ENCODE measurements around the gene MISP. TPM values are rescaled to one million over a fixed set of nuclear protein-coding genes. Genes with fewer than 3 reads are reported as not detected.

MISP gene
- total and polyA plus RNA-seq, 9 of the 15 experiments (the other 6 are each of a cell fraction or from before 2014, with no cell fraction given) = 0.04 to 0.29 (median 0.05) TPM; not detected in 5

- Histone ChIP-seq H3K4me2 (ENCODE audit: insufficient read depth, low read length) (no peak overlapping the region), H3K27me3 (ENCODE audit: control insufficient read depth in 2 of 2, insufficient read depth in 2 of 2, low read length in 2 of 2) (no peaks in the 10 kb centered on the region), H3K36me3 (ENCODE audit: control insufficient read depth, insufficient read depth, low read length) (no peaks in the 10 kb centered on the region), H3K9ac (ENCODE audit: insufficient read depth in 1 of 2, low read depth in 2 of 2, low read length in 2 of 2) (no peak overlapping the region; a peak in 1 of 4 replicates), H3K79me2 (ENCODE audit: control insufficient read depth, insufficient read depth, low read length) (no peaks in the 10 kb centered on the region), H4K20me1 (replicated peaks; ENCODE audit: control insufficient read depth, insufficient read depth, low read length) (no peaks in the 10 kb centered on the region), H3K9me3 (replicated peaks; ENCODE audit: control insufficient read depth, insufficient read depth, low read depth, low read length) (no peaks in the 10 kb centered on the region), H3K4me1 (replicated peaks in 1 of 2; ENCODE audit: control insufficient read depth in 2 of 2, insufficient read depth in 2 of 2, low read length in 2 of 2) (peaks cover 0 to 32% of the 10 kb centered on the region in 2 experiments; a peak in 2 of 5 replicates), H3K27ac (ENCODE audit: extremely low read depth, low read depth, low read length) (no peak overlapping the region), H3K4me3 (no peak overlapping the region), H2AFZ (ENCODE audit: low read depth, low read length) (no peak overlapping the region), H3K9me1 (ENCODE audit: control insufficient read depth, insufficient read depth, low read length) (no peaks in the 10 kb centered on the region)
- ATAC-seq = no peak
- no peak for DNase-seq (ENCODE audit: extremely low read depth in 1 of 4, low spot score in 3 of 4)
- ChIA-PET CTCF (ENCODE audit: low intra/inter-chr PET ratio) (no interaction called here), POLR2A (no interaction called here)
- WGBS (ENCODE audit: insufficient coverage, low coverage, missing lambda C conversion rate) = 76% methylated on average over 28 of the region's 30 CpGs
- FAIRE-seq = no peak
- BruUV-seq (replicated peaks) = no TSS peak
- intact Hi-C loops (cut with micrococcal nuclease) = no loop called here
- in situ Hi-C loops (cut with MboI) = no loop called here
- TF ChIP-seq MAFF (IDR thresholded peaks at IDR 0.05; ENCODE audit: low read length) (no peak), TRIM25 (IDR thresholded peaks at IDR 0.05; ENCODE audit: borderline replicate concordance) (no peak), TGIF2 (CRISPR knock-in tag; IDR thresholded peaks at IDR 0.05) (no peak), PCBP2 (IDR thresholded peaks at IDR 0.05; ENCODE audit: low read depth, low read length, poor library complexity, severe bottlenecking) (no peak), NFE2L1 (tag; IDR thresholded peaks at IDR 0.05; ENCODE audit: borderline replicate concordance, low read depth) (no peak), ZNF717 (CRISPR knock-in tag; IDR thresholded peaks at IDR 0.05) (no peak), ZBTB11 (CRISPR knock-in tag; IDR thresholded peaks at IDR 0.05) (no peak)
- TF ChIP-seq, protein P1, sequence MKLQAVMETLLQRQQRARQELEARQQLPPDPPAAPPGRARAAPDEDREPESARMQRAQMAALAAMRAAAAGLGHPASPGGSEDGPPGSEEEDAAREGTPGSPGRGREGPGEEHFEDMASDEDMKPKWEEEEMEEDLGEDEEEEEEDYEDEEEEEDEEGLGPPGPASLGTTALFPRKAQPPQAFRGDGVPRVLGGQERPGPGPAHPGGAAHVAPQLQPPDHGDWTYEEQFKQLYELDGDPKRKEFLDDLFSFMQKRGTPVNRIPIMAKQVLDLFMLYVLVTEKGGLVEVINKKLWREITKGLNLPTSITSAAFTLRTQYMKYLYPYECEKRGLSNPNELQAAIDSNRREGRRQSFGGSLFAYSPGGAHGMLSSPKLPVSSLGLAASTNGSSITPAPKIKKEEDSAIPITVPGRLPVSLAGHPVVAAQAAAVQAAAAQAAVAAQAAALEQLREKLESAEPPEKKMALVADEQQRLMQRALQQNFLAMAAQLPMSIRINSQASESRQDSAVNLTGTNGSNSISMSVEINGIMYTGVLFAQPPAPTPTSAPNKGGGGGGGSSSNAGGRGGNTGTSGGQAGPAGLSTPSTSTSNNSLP (IDR thresholded peaks at IDR 0.05; ENCODE audit: borderline replicate concordance, low read depth, low read length) = no peak
- TF ChIP-seq, protein P2, sequence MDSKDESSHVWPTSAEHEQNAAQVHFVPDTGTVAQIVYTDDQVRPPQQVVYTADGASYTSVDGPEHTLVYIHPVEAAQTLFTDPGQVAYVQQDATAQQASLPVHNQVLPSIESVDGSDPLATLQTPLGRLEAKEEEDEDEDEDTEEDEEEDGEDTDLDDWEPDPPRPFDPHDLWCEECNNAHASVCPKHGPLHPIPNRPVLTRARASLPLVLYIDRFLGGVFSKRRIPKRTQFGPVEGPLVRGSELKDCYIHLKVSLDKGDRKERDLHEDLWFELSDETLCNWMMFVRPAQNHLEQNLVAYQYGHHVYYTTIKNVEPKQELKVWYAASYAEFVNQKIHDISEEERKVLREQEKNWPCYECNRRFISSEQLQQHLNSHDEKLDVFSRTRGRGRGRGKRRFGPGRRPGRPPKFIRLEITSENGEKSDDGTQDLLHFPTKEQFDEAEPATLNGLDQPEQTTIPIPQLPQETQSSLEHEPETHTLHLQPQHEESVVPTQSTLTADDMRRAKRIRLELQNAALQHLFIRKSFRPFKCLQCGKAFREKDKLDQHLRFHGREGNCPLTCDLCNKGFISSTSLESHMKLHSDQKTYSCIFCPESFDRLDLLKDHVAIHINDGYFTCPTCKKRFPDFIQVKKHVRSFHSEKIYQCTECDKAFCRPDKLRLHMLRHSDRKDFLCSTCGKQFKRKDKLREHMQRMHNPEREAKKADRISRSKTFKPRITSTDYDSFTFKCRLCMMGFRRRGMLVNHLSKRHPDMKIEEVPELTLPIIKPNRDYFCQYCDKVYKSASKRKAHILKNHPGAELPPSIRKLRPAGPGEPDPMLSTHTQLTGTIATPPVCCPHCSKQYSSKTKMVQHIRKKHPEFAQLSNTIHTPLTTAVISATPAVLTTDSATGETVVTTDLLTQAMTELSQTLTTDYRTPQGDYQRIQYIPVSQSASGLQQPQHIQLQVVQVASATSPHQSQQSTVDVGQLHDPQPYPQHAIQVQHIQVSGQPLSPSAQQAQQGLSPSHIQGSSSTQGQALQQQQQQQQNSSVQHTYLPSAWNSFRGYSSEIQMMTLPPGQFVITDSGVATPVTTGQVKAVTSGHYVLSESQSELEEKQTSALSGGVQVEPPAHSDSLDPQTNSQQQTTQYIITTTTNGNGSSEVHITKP (IDR thresholded peaks at IDR 0.05; ENCODE audit: partially characterized antibody) = no peak
Measured at GRCh38 chr19:782878-783668, 32.2 kb downstream of the MISP start.
